AG04450 (cell line): ENCODE data around the gene PIR. TPM values are rescaled to one million over a fixed set of nuclear protein-coding genes. Genes with fewer than 3 reads are reported as not detected.

Source experiments
- CTCF ChIA-PET: fragments of 300-600, 350-600 bp; formaldehyde crosslinking; extraction: SDS; loops from one replicate; lab custom pipeline; 2022; ENCODE audit warnings: antibody characterized with exemption, inconsistent platforms; lab: Charles Lee
- POLR2A ChIA-PET: fragments of 350-600 bp; formaldehyde crosslinking; extraction: SDS; loops from one replicate; lab custom pipeline; 2021; ENCODE audit warnings: antibody characterized with exemption, inconsistent platforms; lab: Yijun Ruan, JAX
- DNase-seq: peaks from one replicate; pipeline ENCODE4 v3.0.0-alpha.2; 2011; ENCODE audit warnings: low read depth, low spot score
- H3K27ac ChIP-seq: one replicate; pipeline ENCODE4 v1.5.1; 2012; ENCODE audit warnings: low read depth, low read length, control low read depth
- H3K27me3 ChIP-seq: one replicate; pipeline ENCODE4 v1.6.0; 2012; ENCODE audit warnings: low read length; ENCODE audit not compliant: control insufficient read depth, insufficient read depth
- H3K4me3 ChIP-seq: 2 replicates; pipeline ENCODE4 v1.5.1; 2011; ENCODE audit warnings: mild to moderate bottlenecking, low read depth, low read length, control low read depth
- H3K9me3 ChIP-seq: 2 replicates; pipeline ENCODE4 v1.5.1; 2012; ENCODE audit warnings: low read length; ENCODE audit not compliant: control insufficient read depth, insufficient read depth
- polyA plus RNA-seq: library from polyadenylated mRNA; depleted of rRNA; stranded (reverse); fragments of >200 nt; gene quantifications from 2 replicates; pipeline ENCODE4 v1.2.3, GENCODE V29; 2011
- TF ChIP-seq, protein P1 (sequence below): IDR thresholded peaks from 2 replicates; pipeline ENCODE4 v1.5.1; 2011; ENCODE audit warnings: low read depth, low read length, control low read depth, inconsistent platforms

The PIR gene
- polyA plus RNA-seq, 1 experiment = 42.5 TPM

GRCh38 chrX:15512401-15512965, 19.4 kb upstream of the PIR start:
- DNase-seq = no peak
- Histone ChIP-seq H3K4me3 (no peak overlapping the region), H3K27me3 (peaks cover 2% of the 10 kb centered on the region), H3K9me3 (no peaks in the 10 kb centered on the region), H3K27ac (no peak overlapping the region)
- ChIA-PET POLR2A (no interaction called here), CTCF (no interaction called here)
- TF ChIP-seq, protein P1, sequence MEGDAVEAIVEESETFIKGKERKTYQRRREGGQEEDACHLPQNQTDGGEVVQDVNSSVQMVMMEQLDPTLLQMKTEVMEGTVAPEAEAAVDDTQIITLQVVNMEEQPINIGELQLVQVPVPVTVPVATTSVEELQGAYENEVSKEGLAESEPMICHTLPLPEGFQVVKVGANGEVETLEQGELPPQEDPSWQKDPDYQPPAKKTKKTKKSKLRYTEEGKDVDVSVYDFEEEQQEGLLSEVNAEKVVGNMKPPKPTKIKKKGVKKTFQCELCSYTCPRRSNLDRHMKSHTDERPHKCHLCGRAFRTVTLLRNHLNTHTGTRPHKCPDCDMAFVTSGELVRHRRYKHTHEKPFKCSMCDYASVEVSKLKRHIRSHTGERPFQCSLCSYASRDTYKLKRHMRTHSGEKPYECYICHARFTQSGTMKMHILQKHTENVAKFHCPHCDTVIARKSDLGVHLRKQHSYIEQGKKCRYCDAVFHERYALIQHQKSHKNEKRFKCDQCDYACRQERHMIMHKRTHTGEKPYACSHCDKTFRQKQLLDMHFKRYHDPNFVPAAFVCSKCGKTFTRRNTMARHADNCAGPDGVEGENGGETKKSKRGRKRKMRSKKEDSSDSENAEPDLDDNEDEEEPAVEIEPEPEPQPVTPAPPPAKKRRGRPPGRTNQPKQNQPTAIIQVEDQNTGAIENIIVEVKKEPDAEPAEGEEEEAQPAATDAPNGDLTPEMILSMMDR = no peak

GRCh38 chrX:15511563-15511962, 18.4 kb upstream of the PIR start:
- H3K27me3 ChIP-seq = peaks cover 2% of the 10 kb centered on the region
- no peak for DNase-seq
- H3K27ac ChIP-seq = no peak overlapping the region
- CTCF ChIA-PET = no interaction called here
- no peaks in the 10 kb centered on the region for H3K9me3 ChIP-seq
- no peak overlapping the region for H3K4me3 ChIP-seq
- TF ChIP-seq, protein P1 = no peak
- POLR2A ChIA-PET = no interaction called here

DNA sequence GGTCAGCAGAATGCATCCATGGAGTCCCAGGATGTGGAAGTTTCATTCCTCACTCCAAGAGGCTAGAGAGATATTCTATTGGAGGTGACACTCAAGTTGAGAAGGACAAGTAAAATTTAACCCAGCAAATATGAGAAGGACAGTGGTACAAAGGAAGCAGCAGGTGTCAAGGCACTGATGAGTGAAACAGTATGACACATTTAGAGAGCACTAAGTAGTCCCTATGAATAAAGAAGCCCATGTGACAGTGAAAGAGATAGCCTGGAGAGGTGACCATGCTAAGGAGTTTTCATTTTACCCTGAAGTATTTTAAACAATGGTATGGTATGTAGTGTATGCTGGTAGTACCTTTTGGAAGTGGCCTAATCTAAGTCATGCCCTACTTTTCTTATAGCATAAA, 16.7 kb upstream of the PIR start:
- TF ChIP-seq, protein P1 = no peak
- CTCF ChIA-PET = no interaction called here
- POLR2A ChIA-PET = no interaction called here

DNA sequence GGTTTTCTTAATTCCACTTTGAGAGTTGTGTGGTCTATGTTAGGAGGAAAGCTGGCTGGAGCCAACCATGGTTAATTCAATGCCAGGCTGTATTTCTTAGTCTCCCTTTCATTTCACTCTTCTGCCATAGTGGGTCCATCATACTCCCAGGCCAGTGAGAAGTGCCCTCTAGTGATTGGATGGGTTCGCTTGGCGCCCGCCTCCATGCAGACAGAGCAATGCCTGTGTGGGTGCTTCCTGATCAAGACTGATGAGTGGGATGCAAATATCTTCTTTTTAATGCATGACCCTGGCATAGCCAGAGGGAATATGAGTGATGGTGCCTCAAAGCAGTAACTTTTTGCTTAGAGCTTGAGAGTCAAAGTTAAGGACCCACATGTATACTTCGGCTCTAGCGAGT, 13.9 kb upstream of the PIR start:
- Histone ChIP-seq H3K27me3 (peaks cover 2% of the 10 kb centered on the region), H3K9me3 (no peaks in the 10 kb centered on the region), H3K27ac (no peak overlapping the region), H3K4me3 (no peak overlapping the region)
- TF ChIP-seq, protein P1 = no peak
- DNase-seq = no peak
- ChIA-PET CTCF (no interaction called here), POLR2A (no interaction called here)

More for the DNA sequence above, 16.7 kb upstream of the PIR start:
- no peak overlapping the region for H3K4me3 ChIP-seq
- no peaks in the 10 kb centered on the region for H3K9me3 ChIP-seq
- no peak overlapping the region for H3K27ac ChIP-seq
- no peak for DNase-seq
- peaks cover 2% of the 10 kb centered on the region for H3K27me3 ChIP-seq

- H3K27me3 ChIP-seq = peaks cover 2% of the 10 kb centered on the region
- no peak for DNase-seq
- H3K27ac ChIP-seq = no peak overlapping the region
- ChIA-PET CTCF (no interaction called here), POLR2A (no interaction called here)
- no peaks in the 10 kb centered on the region for H3K9me3 ChIP-seq
- H3K4me3 ChIP-seq = no peak overlapping the region
- TF ChIP-seq, protein P1 = no peak
Observed at GRCh38 chrX:15505101-15505500, 12.0 kb upstream of the PIR start.
